Stimulated activated CD8-positive, alpha-beta memory T cell treated with anti-CD3 and anti-CD28 coated beads, Interleukin-15, amount 100 ng/mL, for 48 hours (primary cell): Measurements from ENCODE around the gene GSTM2.
"Not testable (repeated sequence)": the region's sequence is repeated elsewhere in the genome, so short reads cannot be mapped to it uniquely, and the experiment has no call there.

Source experiments
- DNase-seq, 2 donors: peaks; one replicate each; pipeline ENCODE4 v3.0.0-alpha.2; 2020; ENCODE audit warnings: low read depth in 2 of 2

Gene GSTM2

GRCh38 chr1:109677459-109677858 lies 9.6 kb downstream of the GSTM2 start:
- no peak for DNase-seq

- DNase-seq: not testable (repeated sequence)
Observed at GRCh38 chr1:109678637-109679036, 10.8 kb downstream of the GSTM2 start.

GRCh38 chr1:109684777-109685176 lies 16.9 kb downstream of the GSTM2 start:
- DNase-seq: not testable (repeated sequence)

- DNase-seq: not testable (repeated sequence)
Observed at GRCh38 chr1:109685399-109685798, 17.5 kb downstream of the GSTM2 start.

GRCh38 chr1:109685890-109686289 lies 18.0 kb downstream of the GSTM2 start:
- DNase-seq: not testable (repeated sequence)

- DNase-seq: not testable (repeated sequence)
Observed at GRCh38 chr1:109687109-109687508, 19.3 kb downstream of the GSTM2 start.

GRCh38 chr1:109687641-109688499 lies 20.0 kb downstream of the GSTM2 start, which contains the start of gene GSTM1:
GSTM1 (plus strand) TSS chr1:109687817; CDS start chr1:109687874, 57 bp downstream.
- peak in 1 of 2 donors; percentile 80 for DNase-seq

GRCh38 chr1:109689844-109690405 lies 22.1 kb downstream of the GSTM2 start:
- DNase-seq: no peak

GRCh38 chr1:109691759-109692158 lies 23.9 kb downstream of the GSTM2 start:
- no peak for DNase-seq

- not testable (repeated sequence) for DNase-seq
Observed at GRCh38 chr1:109694400-109694799, 26.5 kb downstream of the GSTM2 start.

- not testable (repeated sequence) for DNase-seq
Observed at GRCh38 chr1:109695138-109695537, 27.3 kb downstream of the GSTM2 start.

GRCh38 chr1:109697066-109697465 lies 29.2 kb downstream of the GSTM2 start:
- DNase-seq: no peak

GRCh38 chr1:109697861-109698260 lies 30.0 kb downstream of the GSTM2 start:
- not testable (repeated sequence) for DNase-seq

GRCh38 chr1:109702940-109703339 lies 35.1 kb downstream of the GSTM2 start:
- not testable (repeated sequence) for DNase-seq

GRCh38 chr1:109704173-109704572 lies 36.3 kb downstream of the GSTM2 start:
- no peak for DNase-seq

GRCh38 chr1:109705411-109705810 lies 37.6 kb downstream of the GSTM2 start:
- no peak for DNase-seq

- not testable (repeated sequence) for DNase-seq
Observed at GRCh38 chr1:109708949-109709348, 41.1 kb downstream of the GSTM2 start.

GRCh38 chr1:109709822-109710221 lies 42.0 kb downstream of the GSTM2 start:
- DNase-seq: not testable (repeated sequence)

- DNase-seq: not testable (repeated sequence)
Observed at GRCh38 chr1:109711593-109712320, 43.9 kb downstream of the GSTM2 start, which contains the start of gene GSTM5. GSTM5 (plus strand) TSS chr1:109712251; CDS start chr1:109712313, 62 bp downstream.

GRCh38 chr1:109712321-109712864 lies 44.5 kb downstream of the GSTM2 start:
- no peak for DNase-seq

GRCh38 chr1:109713636-109714035 lies 45.8 kb downstream of the GSTM2 start:
- DNase-seq: no peak
